ENCODE measurements around the gene PPP1R9B.
A peak's percentile ranks its signal among the peaks of the same experiment; 100 is the strongest.

DNA sequence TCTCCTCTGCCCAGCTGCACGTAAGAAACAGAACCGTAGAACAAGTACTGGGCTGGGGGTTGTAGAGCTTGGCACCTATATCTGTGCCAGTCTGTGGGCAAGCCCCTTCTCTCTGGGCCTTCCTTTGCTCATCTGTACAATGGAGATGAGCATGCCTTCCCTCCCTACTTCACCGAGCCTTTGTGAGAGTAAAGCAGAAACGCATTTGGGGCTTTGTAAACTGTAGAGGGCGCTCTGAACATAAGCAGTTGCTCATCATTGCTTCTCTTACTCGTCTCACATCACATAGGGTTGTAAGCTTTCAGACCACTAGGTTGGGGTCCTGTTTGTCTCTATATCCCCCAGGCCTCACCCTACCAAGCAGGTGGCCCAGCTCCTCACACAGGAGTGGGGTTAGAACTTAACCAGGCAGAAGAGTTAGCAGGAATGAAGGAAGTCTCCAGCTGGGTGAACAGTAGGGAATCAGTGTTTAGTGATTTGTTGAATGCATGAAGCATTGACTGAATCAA lies 35.6 kb downstream of the PPP1R9B start:
- TF ChIP-seq CTCF (IDR thresholded peaks at IDR 0.05) (peak in 5 of 6 experiments; percentile 36 to 62 (median 40)), POLR2A (IDR thresholded peaks at IDR 0.05) (no peak)

All from esophagus squamous epithelium (tissue), 4 donors.